GM12875 (cell line): Measurements from ENCODE around the gene MED9.

ENCODE experiments used
- H3K4me3 ChIP-seq: one replicate; pipeline ENCODE4 v1.5.1; 2011; ENCODE audit warnings: low read depth, low read length, control low read depth
- TF ChIP-seq, protein P1 (sequence below): IDR thresholded peaks from 2 replicates; pipeline ENCODE4 v1.5.1; 2011; ENCODE audit warnings: low read depth, mild to moderate bottlenecking, control low read depth, inconsistent platforms, low read length, moderate library complexity, borderline replicate concordance; ENCODE audit not compliant: insufficient read depth

Gene MED9

DNA sequence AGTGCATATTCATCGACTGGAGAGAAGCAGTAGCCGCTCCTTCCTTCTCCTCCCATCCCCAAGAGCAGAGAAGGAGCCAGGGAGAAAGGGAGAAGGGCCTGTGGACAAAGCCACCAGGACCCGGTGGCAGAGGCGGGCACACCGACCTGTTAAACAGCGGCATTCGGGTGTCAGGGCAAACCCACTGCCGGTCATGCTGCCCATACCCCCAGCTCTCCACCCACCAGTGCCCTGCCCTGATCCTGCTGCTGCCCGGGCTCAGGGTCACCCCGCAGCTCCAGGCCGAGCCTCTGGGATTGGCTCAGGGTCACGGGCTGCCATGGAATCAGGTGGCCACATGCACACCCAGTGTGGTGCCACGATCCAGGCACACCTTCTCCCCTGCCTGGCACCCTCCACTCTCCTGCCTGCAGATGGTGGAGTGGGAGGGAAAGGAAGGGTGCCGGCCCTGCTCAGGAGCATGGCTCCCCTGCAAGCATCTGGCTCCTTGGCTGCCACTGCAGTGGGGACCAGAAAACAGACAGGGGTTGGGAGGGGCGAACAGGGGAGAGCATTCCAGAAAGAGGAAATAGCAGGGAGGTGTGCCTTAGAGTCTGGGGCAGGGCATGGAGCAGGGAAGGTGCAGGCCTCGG lies 37.7 kb downstream of the MED9 start:
- H3K4me3 ChIP-seq: no peak overlapping the region
- TF ChIP-seq, protein P1, sequence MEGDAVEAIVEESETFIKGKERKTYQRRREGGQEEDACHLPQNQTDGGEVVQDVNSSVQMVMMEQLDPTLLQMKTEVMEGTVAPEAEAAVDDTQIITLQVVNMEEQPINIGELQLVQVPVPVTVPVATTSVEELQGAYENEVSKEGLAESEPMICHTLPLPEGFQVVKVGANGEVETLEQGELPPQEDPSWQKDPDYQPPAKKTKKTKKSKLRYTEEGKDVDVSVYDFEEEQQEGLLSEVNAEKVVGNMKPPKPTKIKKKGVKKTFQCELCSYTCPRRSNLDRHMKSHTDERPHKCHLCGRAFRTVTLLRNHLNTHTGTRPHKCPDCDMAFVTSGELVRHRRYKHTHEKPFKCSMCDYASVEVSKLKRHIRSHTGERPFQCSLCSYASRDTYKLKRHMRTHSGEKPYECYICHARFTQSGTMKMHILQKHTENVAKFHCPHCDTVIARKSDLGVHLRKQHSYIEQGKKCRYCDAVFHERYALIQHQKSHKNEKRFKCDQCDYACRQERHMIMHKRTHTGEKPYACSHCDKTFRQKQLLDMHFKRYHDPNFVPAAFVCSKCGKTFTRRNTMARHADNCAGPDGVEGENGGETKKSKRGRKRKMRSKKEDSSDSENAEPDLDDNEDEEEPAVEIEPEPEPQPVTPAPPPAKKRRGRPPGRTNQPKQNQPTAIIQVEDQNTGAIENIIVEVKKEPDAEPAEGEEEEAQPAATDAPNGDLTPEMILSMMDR: no peak

DNA sequence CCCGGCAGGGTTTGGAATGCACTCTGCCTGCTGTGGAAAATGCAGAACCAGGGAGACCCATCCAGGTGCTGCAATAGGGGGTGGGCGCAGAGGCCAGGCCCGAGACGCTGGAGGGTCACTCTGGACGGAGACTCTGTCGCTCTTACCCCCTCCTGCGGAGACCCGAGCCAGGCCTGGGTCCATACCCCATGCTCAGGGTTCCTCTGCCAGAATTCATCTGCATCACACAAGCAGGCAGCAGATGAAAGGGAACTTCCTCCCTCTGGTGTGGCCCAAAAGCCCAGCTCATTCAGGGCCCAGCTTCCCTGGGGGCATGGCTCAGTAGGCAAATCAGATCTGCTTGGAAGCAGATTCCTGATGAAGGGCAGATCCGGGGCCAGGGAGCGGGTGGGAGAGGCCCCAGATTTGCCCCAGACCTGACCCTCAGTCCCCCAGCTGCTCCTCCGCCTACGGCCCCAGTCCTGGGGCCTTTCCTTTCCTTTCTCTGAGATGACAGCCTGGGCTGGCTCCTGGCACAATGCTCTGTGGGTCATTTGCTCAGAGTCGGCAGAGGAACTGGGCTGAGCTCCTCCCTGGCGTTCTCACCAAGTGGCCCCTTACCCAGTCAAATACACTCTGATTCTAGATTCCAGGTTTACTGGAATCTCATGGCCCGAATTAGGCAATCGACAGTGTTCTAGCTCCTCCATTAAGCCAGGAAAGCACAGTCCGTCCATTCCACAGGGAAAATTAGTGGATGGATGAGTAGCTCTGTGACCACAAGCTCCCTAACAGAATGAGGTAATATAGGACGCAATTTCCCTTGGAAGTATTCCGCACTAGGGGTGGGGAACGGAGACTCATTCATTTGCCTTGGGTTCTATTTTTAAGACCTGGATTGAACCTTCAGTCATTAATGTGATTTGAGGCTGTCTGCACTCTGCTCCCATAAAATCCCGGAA lies 38.5 kb downstream of the MED9 start:
- no peak overlapping the region for H3K4me3 ChIP-seq
- TF ChIP-seq, protein P1: no peak

DNA sequence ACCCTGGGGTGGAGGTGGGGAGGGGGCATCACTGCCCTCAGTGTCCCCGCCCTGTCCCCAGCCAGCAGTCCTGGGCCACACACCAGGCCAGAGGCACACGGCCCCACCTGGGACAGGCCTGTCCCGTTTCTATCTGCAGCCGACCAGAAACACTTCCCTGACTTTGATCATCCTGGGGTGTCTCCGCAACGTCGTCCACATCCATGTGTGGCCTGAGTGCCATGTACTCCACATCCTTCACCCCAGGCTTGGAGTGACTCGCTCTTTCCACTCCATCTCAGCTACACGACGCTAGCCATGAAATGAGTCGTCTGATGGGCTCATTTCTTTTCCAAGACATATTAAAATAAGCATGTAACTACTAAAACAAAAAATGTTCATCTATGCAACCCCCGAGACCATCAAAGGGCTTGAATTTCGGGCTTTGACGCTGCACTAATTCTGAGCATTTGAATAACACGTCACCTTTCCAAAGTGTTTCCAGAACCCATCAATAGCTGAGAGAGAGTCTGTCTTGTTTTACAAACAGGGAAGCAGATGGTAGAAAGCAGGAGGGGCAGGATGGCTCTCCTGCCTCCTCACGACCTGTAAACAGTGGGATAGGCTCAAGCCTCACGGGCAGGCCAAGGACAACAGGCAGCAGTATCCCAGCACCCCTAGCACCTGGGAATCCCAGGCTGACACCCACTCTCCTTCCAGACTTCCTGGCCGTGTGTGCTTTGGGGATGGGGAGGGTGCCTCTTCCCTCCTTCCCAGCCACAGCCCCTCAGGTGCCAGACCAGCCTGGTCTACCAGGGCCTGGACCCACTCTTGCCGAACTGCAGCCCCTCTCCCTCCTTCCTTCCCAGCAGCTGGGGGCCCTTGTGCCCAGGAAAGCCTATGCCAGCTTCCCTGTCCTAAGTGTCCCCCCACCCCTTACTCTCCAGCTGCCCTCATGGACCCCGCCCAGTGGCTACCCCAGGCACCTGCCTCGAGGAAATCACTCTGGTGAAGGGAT lies 39.4 kb downstream of the MED9 start:
- TF ChIP-seq, protein P1: no peak
- H3K4me3 ChIP-seq: no peak overlapping the region

DNA sequence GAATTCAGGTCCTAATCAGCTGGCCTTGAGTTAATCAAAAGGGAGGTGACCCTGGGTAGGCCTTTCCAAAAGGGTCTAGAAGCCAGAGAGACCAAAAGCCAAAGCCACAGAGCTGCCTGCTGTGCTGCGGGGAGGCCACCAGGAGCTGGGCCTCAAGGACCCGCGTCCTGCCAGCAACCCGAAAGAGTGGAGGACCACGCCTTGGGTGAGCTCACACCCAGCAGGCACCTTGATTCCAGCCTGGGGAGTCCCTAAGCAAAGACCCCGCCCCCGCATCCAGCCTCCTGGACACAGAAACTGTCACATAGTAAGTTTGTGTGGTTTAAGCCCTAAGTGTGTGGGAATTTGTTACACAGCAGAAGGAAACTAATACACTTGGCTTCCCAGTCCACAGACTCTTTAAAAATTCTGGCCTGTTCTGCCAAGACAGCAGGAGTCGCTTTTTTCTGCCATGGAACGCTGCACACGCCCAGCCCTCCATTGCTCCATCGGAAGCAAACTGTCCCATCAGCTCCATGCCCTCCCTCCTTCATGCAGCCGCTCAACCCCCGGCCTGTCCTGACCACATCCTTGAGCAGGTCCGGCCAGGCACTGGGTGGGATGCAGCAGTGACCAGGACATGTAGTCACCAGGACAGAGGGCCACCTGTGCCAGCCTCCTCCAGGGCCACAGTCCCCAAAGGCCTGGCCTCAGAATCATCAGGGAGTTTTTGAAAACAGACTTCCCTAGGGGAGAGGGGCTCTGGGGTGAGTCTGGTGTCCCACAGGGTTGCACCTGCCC lies 40.3 kb downstream of the MED9 start:
- TF ChIP-seq, protein P1: no peak

DNA sequence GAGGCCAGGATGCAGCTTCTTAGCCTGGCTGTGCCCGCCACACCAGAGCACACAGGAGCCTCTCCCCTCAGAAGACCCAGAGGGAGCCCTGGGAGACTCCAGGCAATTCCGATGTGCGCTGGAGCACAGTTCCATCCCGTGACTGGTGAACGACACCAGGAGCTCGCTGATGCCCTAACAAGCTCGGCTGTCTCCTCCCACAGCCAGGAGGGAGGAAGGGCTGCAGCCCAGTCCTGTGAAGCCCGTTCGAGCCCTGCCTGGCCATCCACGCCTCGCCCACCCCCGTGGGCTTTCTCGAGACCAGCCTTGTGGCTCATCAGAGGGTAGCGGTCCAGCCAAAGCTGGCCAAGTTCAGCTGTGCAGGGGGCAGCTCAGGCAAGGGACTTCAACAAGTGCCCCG lies 41.2 kb downstream of the MED9 start:
- no peak overlapping the region for H3K4me3 ChIP-seq
- TF ChIP-seq, protein P1: no peak

More for the DNA sequence above, 40.3 kb downstream of the MED9 start:
- H3K4me3 ChIP-seq: no peak overlapping the region

DNA sequence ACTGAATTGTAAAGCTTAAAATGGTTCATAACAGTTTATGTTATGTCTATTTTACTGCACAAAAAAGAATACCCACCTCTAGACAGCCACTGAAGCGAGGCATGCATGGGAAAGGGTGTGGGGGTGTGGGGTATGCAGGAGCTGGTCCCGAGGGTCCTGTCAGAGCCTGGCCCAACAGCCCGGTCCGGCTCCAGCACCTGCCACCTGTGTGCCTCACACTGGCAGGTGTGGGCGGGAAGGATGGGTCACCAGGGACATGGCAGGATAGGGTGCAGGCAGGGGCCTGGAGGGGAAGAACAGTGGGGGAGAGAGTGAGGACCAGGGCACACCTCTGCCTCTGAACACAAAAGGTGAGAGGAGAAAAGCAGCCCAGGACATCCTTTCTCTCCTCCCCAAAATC lies 42.2 kb downstream of the MED9 start:
- TF ChIP-seq, protein P1: no peak

More for the DNA sequence above, 42.2 kb downstream of the MED9 start:
- no peak overlapping the region for H3K4me3 ChIP-seq
